GM15510 (cell line): ENCODE measurements around the gene PTPN7.

Source experiments
- POLR2A ChIP-seq: IDR thresholded peaks from 3 replicates; pipeline ENCODE4 v1.6.1; 2011; ENCODE audit warnings: borderline replicate concordance; ENCODE audit not compliant: insufficient read length; ENCODE audit errors: extremely low read depth

Gene PTPN7

GRCh38 chr1:202117898-202118371, 42.5 kb downstream of the PTPN7 start:
- TF ChIP-seq POLR2A: no peak

GRCh38 chr1:202116287-202116686, 44.1 kb downstream of the PTPN7 start:
- TF ChIP-seq POLR2A: no peak

- TF ChIP-seq POLR2A: no peak
Measured at GRCh38 chr1:202113690-202114300, 46.6 kb downstream of the PTPN7 start.

GRCh38 chr1:202112859-202113689, 47.3 kb downstream of the PTPN7 start:
- no peak for TF ChIP-seq POLR2A

- TF ChIP-seq POLR2A: no peak
Measured at GRCh38 chr1:202110977-202111376, 49.4 kb downstream of the PTPN7 start.

DNA sequence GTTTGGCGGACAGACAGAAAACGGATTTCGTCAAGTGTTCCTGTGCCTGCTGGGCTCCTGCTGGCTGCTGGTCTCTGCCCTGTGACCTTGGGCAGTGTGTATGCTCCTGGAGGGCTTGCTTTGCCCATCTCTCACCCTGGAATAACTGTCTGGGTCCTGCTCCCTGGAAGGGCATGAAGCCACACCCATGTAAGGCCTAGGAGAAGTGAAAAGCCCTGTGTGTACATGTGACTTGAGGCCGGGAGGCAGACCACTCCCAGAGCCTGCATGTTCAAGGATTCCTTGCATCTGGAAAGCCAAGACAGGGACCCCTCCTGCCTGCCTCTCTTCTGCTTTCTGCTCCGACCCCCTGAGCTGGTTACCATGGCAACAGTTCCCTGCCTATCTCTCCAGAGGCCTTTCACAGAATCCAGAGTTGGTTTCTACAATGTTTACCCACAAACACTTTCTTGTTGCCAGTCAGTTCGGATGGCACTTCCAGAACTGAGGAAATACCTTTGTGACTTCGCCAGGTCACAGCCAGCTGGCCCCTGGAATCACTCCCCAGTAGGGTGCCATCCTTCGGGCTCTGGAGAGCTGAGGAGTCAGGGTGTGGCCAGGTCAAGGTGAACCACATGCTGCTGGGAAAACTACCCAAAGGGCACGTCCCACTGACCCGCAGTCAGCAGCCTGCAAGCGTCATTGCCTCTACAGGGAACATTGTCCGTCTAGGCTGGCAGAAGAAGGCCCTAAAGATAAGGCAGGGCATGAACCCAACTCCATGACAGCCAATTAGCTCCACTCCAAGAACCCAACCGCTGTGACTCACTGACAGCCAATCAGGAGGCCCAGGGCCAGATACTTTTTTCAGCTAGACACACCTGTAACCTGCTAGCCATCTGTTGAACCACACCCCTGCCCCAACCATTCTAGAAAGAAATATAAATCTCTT, 52.3 kb downstream of the PTPN7 start:
- no peak for TF ChIP-seq POLR2A

GRCh38 chr1:202107321-202107761, 53.1 kb downstream of the PTPN7 start:
- TF ChIP-seq POLR2A: no peak

- no peak for TF ChIP-seq POLR2A
Measured at GRCh38 chr1:202106340-202107254, 53.8 kb downstream of the PTPN7 start.

GRCh38 chr1:202105571-202106339, 54.6 kb downstream of the PTPN7 start:
- TF ChIP-seq POLR2A: no peak

- TF ChIP-seq POLR2A: no peak
Measured at GRCh38 chr1:202104073-202104472, 56.3 kb downstream of the PTPN7 start.

- no peak for TF ChIP-seq POLR2A
Measured at GRCh38 chr1:202101184-202101583, 59.2 kb downstream of the PTPN7 start.
